Glutamatergic neuron (in vitro differentiated cells): Measurements from ENCODE around the gene CRYBB1. TPM values are rescaled to one million over a fixed set of nuclear protein-coding genes. Genes with fewer than 3 reads are reported as not detected.
A peak's percentile ranks its signal among the peaks of the same experiment; 100 is the strongest.

Experiments
- DNase-seq: peaks from one replicate; pipeline ENCODE4 v3.0.0; 2022
- H3K27ac Mint-ChIP-seq: one replicate; pipeline ENCODE4 v1.8.0; 2020; ENCODE audit warnings: mild to moderate bottlenecking, mixed read lengths, inconsistent platforms; ENCODE audit not compliant: unreplicated experiment
- H3K27me3 Mint-ChIP-seq: one replicate; pipeline ENCODE4 v1.8.0; 2020; ENCODE audit warnings: mild to moderate bottlenecking, moderate library complexity, mixed read lengths, inconsistent platforms; ENCODE audit not compliant: unreplicated experiment
- H3K36me3 Mint-ChIP-seq: one replicate; pipeline ENCODE4 v1.8.0; 2020; ENCODE audit warnings: mild to moderate bottlenecking, mixed read lengths, inconsistent platforms; ENCODE audit not compliant: unreplicated experiment
- H3K4me1 Mint-ChIP-seq: one replicate; pipeline ENCODE4 v1.8.0; 2020; ENCODE audit warnings: mild to moderate bottlenecking, low read depth, mixed read lengths, inconsistent platforms; ENCODE audit not compliant: unreplicated experiment
- H3K4me3 Mint-ChIP-seq: one replicate; pipeline ENCODE4 v1.8.0; 2020; ENCODE audit warnings: mild to moderate bottlenecking, mixed read lengths, inconsistent platforms; ENCODE audit not compliant: unreplicated experiment
- H3K9me3 Mint-ChIP-seq: one replicate; pipeline ENCODE4 v1.8.0; 2020; ENCODE audit warnings: mild to moderate bottlenecking, moderate library complexity, mixed read lengths, inconsistent platforms; ENCODE audit not compliant: unreplicated experiment
- CTCF ChIP-seq: fragments of 200-600 bp; sonication (generic); IDR thresholded peaks from one replicate; pipeline ENCODE4 v1.5.0; 2021; ENCODE audit not compliant: partially characterized antibody, unreplicated experiment
- total RNA-seq: library from RNA; stranded (reverse); fragmentation: NEBNext Ultra II Directional; extraction: Animal tissue kit (Norgen Biotek cat#: 25700); gene quantifications from one replicate; pipeline ENCODE4 v1.2.1, GENCODE V29; 2021; ENCODE audit not compliant: unreplicated experiment

CRYBB1 gene
- total RNA-seq, 1 donor from 2014 or later: not detected

GRCh38 chr22:26662160-26662559, 44.3 kb upstream of the CRYBB1 start:
- H3K4me1 Mint-ChIP-seq: peaks cover 40% of the 10 kb centered on the region

GRCh38 chr22:26660961-26661578, 43.2 kb upstream of the CRYBB1 start:
- no peak for TF ChIP-seq CTCF
- H3K4me1 Mint-ChIP-seq: peaks cover 34% of the 10 kb centered on the region
- peak overlapping the region; percentile 88 for H3K4me3 Mint-ChIP-seq
- peaks cover 21% of the 10 kb centered on the region for H3K27me3 Mint-ChIP-seq
- DNase-seq: peak; percentile 48
- peak overlapping the region; percentile 95 for H3K27ac Mint-ChIP-seq
- H3K36me3 Mint-ChIP-seq: no peaks in the 10 kb centered on the region
- peaks cover 29% of the 10 kb centered on the region for H3K9me3 Mint-ChIP-seq

More at GRCh38 chr22:26662160-26662559, 44.3 kb upstream of the CRYBB1 start:
- peaks cover 29% of the 10 kb centered on the region for H3K9me3 Mint-ChIP-seq
- peak overlapping the region; percentile 30 for H3K27ac Mint-ChIP-seq
- H3K27me3 Mint-ChIP-seq: peaks cover 23% of the 10 kb centered on the region
- no peak for DNase-seq
- no peaks in the 10 kb centered on the region for H3K36me3 Mint-ChIP-seq
- no peak for TF ChIP-seq CTCF
- H3K4me3 Mint-ChIP-seq: peak overlapping the region; percentile 56

- DNase-seq: no peak
- Mint-ChIP-seq H3K27ac (peak overlapping the region; percentile 95), H3K9me3 (peaks cover 29% of the 10 kb centered on the region), H3K4me3 (peak overlapping the region; percentile 88), H3K27me3 (peaks cover 19% of the 10 kb centered on the region), H3K4me1 (peaks cover 28% of the 10 kb centered on the region), H3K36me3 (no peaks in the 10 kb centered on the region)
- no peak for TF ChIP-seq CTCF
Measured at GRCh38 chr22:26660356-26660755, 42.5 kb upstream of the CRYBB1 start.

- peak overlapping the region; percentile 97 for H3K4me3 Mint-ChIP-seq
- H3K4me1 Mint-ChIP-seq: peaks cover 24% of the 10 kb centered on the region
- H3K9me3 Mint-ChIP-seq: peaks cover 29% of the 10 kb centered on the region
- DNase-seq: peak; percentile 88
- no peaks in the 10 kb centered on the region for H3K36me3 Mint-ChIP-seq
- H3K27ac Mint-ChIP-seq: peak overlapping the region; percentile 100
- TF ChIP-seq CTCF: no peak
- peaks cover 19% of the 10 kb centered on the region for H3K27me3 Mint-ChIP-seq
Measured at GRCh38 chr22:26658671-26659478, 41.0 kb upstream of the CRYBB1 start.

GRCh38 chr22:26658161-26658560, 40.3 kb upstream of the CRYBB1 start:
- H3K4me1 Mint-ChIP-seq: peaks cover 20% of the 10 kb centered on the region
- no peak for TF ChIP-seq CTCF
- H3K36me3 Mint-ChIP-seq: no peaks in the 10 kb centered on the region
- peaks cover 25% of the 10 kb centered on the region for H3K9me3 Mint-ChIP-seq
- peak overlapping the region; percentile 100 for H3K27ac Mint-ChIP-seq
- DNase-seq: no peak
- H3K27me3 Mint-ChIP-seq: peaks cover 19% of the 10 kb centered on the region
- peak overlapping the region; percentile 97 for H3K4me3 Mint-ChIP-seq
